GM13977 (cell line): Measurements from ENCODE around the gene DNMBP.
A peak's percentile ranks its signal among the peaks of the same experiment; 100 is the strongest.
"Not testable (repeated sequence)": the region's sequence is repeated elsewhere in the genome, so short reads cannot be mapped to it uniquely, and the experiment has no call there.

Source experiments
- DNase-seq: peaks from one replicate; pipeline ENCODE4 v3.0.0; 2012; ENCODE audit warnings: low spot score
- CTCF ChIP-seq: IDR thresholded peaks from 2 replicates; pipeline ENCODE4 v1.5.1; 2012; ENCODE audit warnings: mild to moderate bottlenecking, control low read depth; ENCODE audit not compliant: insufficient read depth; ENCODE audit errors: extremely low read depth, missing control alignments
- in situ Hi-C: fragments of 300-500 bp; cut with MboI; formaldehyde crosslinking; loops from one replicate; pipeline ENCODE4 v1.12.0; 2022; ENCODE audit warnings: low sequenced_read_pairs, low pct_unique_long_range_greater_than_20kb, mixed read lengths, inconsistent platforms; ENCODE audit not compliant: unreplicated experiment

Gene DNMBP

GRCh38 chr10:99993701-99994689 lies 15.8 kb downstream of the DNMBP start:
- in situ Hi-C loops = no loop called here
- DNase-seq = peak; percentile 80
- no peak for TF ChIP-seq CTCF

GRCh38 chr10:99985637-99986036 lies 24.1 kb downstream of the DNMBP start:
- in situ Hi-C loops, DNase-seq: not testable (repeated sequence)

GRCh38 chr10:99984211-99985034 lies 25.3 kb downstream of the DNMBP start:
- TF ChIP-seq CTCF = no peak
- DNase-seq = peak; percentile 52
- in situ Hi-C loops = no loop called here

GRCh38 chr10:99983280-99983988 lies 26.3 kb downstream of the DNMBP start:
- in situ Hi-C loops = no loop called here
- TF ChIP-seq CTCF = no peak
- no peak for DNase-seq

- in situ Hi-C loops = no loop called here
- TF ChIP-seq CTCF = no peak
- no peak for DNase-seq
Observed at GRCh38 chr10:99982728-99983127, 27.0 kb downstream of the DNMBP start.

GRCh38 chr10:99981581-99982199 lies 28.1 kb downstream of the DNMBP start:
- DNase-seq = no peak
- no peak for TF ChIP-seq CTCF
- in situ Hi-C loops = no loop called here
